ENCODE results near the gene HMGCL.
"Not testable (repeated sequence)": the region's sequence is repeated elsewhere in the genome, so short reads cannot be mapped to it uniquely, and the experiment has no call there.

The HMGCL gene

DNA sequence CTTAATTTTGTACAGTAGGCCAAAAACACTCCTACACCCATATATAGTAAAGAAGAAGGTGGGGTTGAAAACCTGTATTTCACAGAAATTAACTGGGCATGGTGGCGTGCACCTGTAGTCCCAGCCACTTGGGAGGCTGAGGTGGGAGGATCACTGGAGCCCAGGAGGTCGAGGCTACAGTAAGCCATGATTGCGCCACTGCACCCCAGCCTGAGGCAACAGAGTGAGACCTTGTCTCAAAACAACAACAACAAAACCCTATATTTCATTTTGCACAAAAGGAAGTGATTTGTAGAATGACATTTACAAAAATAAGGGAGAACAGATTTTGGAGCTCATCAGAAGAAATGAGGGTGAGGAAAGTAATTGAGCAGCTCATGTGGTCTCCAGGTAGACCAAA is 36.5 kb downstream of the HMGCL start (continued):
- TF ChIP-seq, protein P1, sequence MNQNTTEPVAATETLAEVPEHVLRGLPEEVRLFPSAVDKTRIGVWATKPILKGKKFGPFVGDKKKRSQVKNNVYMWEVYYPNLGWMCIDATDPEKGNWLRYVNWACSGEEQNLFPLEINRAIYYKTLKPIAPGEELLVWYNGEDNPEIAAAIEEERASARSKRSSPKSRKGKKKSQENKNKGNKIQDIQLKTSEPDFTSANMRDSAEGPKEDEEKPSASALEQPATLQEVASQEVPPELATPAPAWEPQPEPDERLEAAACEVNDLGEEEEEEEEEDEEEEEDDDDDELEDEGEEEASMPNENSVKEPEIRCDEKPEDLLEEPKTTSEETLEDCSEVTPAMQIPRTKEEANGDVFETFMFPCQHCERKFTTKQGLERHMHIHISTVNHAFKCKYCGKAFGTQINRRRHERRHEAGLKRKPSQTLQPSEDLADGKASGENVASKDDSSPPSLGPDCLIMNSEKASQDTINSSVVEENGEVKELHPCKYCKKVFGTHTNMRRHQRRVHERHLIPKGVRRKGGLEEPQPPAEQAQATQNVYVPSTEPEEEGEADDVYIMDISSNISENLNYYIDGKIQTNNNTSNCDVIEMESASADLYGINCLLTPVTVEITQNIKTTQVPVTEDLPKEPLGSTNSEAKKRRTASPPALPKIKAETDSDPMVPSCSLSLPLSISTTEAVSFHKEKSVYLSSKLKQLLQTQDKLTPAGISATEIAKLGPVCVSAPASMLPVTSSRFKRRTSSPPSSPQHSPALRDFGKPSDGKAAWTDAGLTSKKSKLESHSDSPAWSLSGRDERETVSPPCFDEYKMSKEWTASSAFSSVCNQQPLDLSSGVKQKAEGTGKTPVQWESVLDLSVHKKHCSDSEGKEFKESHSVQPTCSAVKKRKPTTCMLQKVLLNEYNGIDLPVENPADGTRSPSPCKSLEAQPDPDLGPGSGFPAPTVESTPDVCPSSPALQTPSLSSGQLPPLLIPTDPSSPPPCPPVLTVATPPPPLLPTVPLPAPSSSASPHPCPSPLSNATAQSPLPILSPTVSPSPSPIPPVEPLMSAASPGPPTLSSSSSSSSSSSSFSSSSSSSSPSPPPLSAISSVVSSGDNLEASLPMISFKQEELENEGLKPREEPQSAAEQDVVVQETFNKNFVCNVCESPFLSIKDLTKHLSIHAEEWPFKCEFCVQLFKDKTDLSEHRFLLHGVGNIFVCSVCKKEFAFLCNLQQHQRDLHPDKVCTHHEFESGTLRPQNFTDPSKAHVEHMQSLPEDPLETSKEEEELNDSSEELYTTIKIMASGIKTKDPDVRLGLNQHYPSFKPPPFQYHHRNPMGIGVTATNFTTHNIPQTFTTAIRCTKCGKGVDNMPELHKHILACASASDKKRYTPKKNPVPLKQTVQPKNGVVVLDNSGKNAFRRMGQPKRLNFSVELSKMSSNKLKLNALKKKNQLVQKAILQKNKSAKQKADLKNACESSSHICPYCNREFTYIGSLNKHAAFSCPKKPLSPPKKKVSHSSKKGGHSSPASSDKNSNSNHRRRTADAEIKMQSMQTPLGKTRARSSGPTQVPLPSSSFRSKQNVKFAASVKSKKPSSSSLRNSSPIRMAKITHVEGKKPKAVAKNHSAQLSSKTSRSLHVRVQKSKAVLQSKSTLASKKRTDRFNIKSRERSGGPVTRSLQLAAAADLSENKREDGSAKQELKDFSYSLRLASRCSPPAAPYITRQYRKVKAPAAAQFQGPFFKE (tag by site-specific recombination; IDR thresholded peaks at IDR 0.05; ENCODE audit: borderline replicate concordance) = no peak
- TF ChIP-seq EGR2 (tag by site-specific recombination; IDR thresholded peaks at IDR 0.05; ENCODE audit: low read depth) (no peak), ZNF24 (tag by site-specific recombination; IDR thresholded peaks at IDR 0.05) (no peak), ZEB2 (tag by site-specific recombination; IDR thresholded peaks at IDR 0.05) (no peak), ZNF660 (tag by site-specific recombination; IDR thresholded peaks at IDR 0.05) (no peak)
- TF ChIP-seq, protein P2, sequence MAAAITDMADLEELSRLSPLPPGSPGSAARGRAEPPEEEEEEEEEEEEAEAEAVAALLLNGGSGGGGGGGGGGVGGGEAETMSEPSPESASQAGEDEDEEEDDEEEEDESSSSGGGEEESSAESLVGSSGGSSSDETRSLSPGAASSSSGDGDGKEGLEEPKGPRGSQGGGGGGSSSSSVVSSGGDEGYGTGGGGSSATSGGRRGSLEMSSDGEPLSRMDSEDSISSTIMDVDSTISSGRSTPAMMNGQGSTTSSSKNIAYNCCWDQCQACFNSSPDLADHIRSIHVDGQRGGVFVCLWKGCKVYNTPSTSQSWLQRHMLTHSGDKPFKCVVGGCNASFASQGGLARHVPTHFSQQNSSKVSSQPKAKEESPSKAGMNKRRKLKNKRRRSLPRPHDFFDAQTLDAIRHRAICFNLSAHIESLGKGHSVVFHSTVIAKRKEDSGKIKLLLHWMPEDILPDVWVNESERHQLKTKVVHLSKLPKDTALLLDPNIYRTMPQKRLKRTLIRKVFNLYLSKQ (tag by site-specific recombination; IDR thresholded peaks at IDR 0.05; ENCODE audit: borderline replicate concordance) = no peak

DNA sequence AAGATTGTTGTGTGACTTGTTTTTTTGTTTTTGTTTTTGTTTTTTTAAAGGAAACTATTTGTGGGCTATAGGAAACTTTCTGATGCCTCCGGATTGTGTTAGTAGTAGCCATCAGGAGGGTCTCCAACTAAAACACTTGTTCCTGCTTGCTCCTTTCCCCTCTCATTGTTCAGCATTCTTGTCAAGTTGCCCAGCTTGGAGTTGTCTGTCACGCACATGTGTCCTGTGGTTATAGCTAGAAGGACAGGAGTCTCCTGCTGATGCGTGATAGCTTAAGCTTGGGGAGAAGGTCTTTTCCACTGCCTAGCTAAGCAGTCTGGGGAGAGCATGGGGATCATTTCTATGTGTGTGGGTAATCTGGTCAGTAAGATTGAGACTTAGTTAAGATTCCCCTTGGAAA is 37.5 kb downstream of the HMGCL start:
- Histone ChIP-seq H3K4me3 (ENCODE audit: low read depth, low read length) (no peak overlapping the region), H3K4me1 (ENCODE audit: control insufficient read depth, insufficient read depth, low read length) (peaks cover 9% of the 10 kb centered on the region; the same call in 1 of the 2 replicates), H3K27ac (ENCODE audit: extremely low read depth, low read depth, low read length) (no peak overlapping the region), H3K9me3 (ENCODE audit: control insufficient read depth, insufficient read depth, low read depth, low read length) (no peaks in the 10 kb centered on the region), H3K36me3 (ENCODE audit: control insufficient read depth in 2 of 2, insufficient read depth in 1 of 2, low read length in 2 of 2) (peaks cover 27 to 62% of the 10 kb centered on the region in 2 experiments)
- ChIA-PET CTCF (interaction anchor here (1.3 to 1.5 kb wide), 2 partner anchors 22 to 67 kb away, joined by 4 read pairs; no protein-coding TSS in a partner anchor), POLR2A (interaction anchor here (0.7 to 8.9 kb wide), 2 partner anchors 9 to 717 kb away, joined by 3 to 101 read pairs; partner anchors contain the start of gene PITHD1)
- TF ChIP-seq ZNF354C (tag by site-specific recombination; IDR thresholded peaks at IDR 0.05; ENCODE audit: borderline replicate concordance, low read depth) = no peak
- TF ChIP-seq, protein P3, sequence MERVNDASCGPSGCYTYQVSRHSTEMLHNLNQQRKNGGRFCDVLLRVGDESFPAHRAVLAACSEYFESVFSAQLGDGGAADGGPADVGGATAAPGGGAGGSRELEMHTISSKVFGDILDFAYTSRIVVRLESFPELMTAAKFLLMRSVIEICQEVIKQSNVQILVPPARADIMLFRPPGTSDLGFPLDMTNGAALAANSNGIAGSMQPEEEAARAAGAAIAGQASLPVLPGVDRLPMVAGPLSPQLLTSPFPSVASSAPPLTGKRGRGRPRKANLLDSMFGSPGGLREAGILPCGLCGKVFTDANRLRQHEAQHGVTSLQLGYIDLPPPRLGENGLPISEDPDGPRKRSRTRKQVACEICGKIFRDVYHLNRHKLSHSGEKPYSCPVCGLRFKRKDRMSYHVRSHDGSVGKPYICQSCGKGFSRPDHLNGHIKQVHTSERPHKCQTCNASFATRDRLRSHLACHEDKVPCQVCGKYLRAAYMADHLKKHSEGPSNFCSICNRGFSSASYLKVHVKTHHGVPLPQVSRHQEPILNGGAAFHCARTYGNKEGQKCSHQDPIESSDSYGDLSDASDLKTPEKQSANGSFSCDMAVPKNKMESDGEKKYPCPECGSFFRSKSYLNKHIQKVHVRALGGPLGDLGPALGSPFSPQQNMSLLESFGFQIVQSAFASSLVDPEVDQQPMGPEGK (tag by site-specific recombination; IDR thresholded peaks at IDR 0.05) = no peak

DNA sequence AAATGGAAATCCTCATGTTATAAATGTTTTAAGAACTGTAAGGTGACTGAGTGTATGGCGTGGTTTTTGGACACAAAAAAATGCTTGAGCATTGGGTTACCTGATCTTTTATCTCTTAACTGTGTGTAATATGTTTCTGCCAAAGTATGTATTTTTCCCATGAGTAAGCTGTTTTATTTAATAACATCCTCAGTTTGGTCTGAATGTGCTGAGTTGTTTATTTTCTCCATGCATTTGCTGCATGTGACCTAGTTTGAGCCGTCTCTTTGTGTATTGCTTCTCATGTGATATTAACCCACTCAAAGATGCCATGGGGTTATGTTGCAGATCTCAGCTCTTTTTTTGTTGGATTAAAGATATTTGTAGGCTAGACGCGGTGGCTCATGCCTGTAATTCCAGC is 40.4 kb downstream of the HMGCL start:
- no peaks in the 10 kb centered on the region for H3K9me3 ChIP-seq (ENCODE audit: control insufficient read depth, insufficient read depth, low read depth, low read length)
- CTCF ChIA-PET = no interaction called here
- TF ChIP-seq ZNF175 (tag by site-specific recombination; IDR thresholded peaks at IDR 0.05) = no peak
- TF ChIP-seq ZNF626 (tag by site-specific recombination; IDR thresholded peaks at IDR 0.05) = no peak
- TF ChIP-seq ZNF138 (tag by site-specific recombination; IDR thresholded peaks at IDR 0.05; ENCODE audit: borderline replicate concordance) = no peak
- no peak for TF ChIP-seq GLIS1 (tag by site-specific recombination; IDR thresholded peaks at IDR 0.05)
- no peak for TF ChIP-seq ZNF701 (tag by site-specific recombination; IDR thresholded peaks at IDR 0.05)
- no peak for TF ChIP-seq ZNF473 (tag by site-specific recombination; IDR thresholded peaks at IDR 0.05)
- POLR2A ChIA-PET = no interaction called here
- peaks cover 3% of the 10 kb centered on the region; the same call in 1 of the 2 replicates for H3K4me1 ChIP-seq (ENCODE audit: control insufficient read depth, insufficient read depth, low read length)
- no peak overlapping the region for H3K27ac ChIP-seq (ENCODE audit: extremely low read depth, low read depth, low read length)
- H3K4me3 ChIP-seq (ENCODE audit: low read depth, low read length) = no peak overlapping the region
- H3K36me3 ChIP-seq (ENCODE audit: control insufficient read depth in 2 of 2, insufficient read depth in 1 of 2, low read length in 2 of 2) = peaks cover 47 to 84% of the 10 kb centered on the region in 2 experiments

DNA sequence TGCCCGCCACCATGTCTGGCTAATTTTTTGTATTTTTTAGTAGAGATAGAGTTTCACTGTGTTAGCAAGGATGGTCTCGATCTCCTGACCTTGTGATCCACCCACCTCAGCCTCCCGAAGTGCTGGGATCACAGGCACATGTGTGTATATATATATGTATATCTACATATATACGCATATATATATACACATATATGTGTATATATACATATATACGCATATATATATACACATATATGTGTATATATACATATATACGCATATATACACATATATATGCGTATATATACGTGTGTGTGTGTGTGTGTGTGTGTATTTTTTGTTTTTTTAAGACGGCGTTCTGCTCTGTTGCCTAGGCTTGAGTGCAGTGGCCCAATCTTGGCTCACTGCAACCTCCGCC is 42.1 kb downstream of the HMGCL start:
- H3K9me3 ChIP-seq (ENCODE audit: control insufficient read depth, insufficient read depth, low read depth, low read length); H3K4me1 ChIP-seq (ENCODE audit: control insufficient read depth, insufficient read depth, low read length); H3K4me3 ChIP-seq (ENCODE audit: low read depth, low read length); CTCF ChIA-PET; POLR2A ChIA-PET; H3K27ac ChIP-seq (ENCODE audit: extremely low read depth, low read depth, low read length): not testable (repeated sequence)
- H3K36me3 ChIP-seq (ENCODE audit: control insufficient read depth in 2 of 2, insufficient read depth in 1 of 2, low read length in 2 of 2) = peaks cover 47 to 78% of the 10 kb centered on the region in 2 experiments

Data from HEK293 (cell line).